Measurements from ENCODE around the gene ROMO1. TPM values are rescaled to one million over a fixed set of nuclear protein-coding genes. Genes with fewer than 3 reads are reported as not detected.

ROMO1 gene
- total and polyA plus RNA-seq, 11 donors = 120 to 591 (median 177) TPM

GRCh38 chr20:35665949-35666288 is 33.3 kb upstream of the ROMO1 start:
- 96 to 99% (median 98%) methylated on average over 17 of the region's 17 CpGs for WGBS, 4 donors
- H3K36me3 ChIP-seq = peaks cover 0 to 33% (median 28%) of the 10 kb centered on the region in 9 donors
- no peaks in the 10 kb centered on the region for H3K27me3 ChIP-seq
- DNase-seq (no peak), ATAC-seq (no peak)
- no peak overlapping the region for H3K27ac ChIP-seq
- H3K4me3 ChIP-seq = no peak overlapping the region
- H3K9me3 ChIP-seq = no peaks in the 10 kb centered on the region
- no peak for TF ChIP-seq POLR2A (IDR thresholded peaks at IDR 0.05)
- TF ChIP-seq, protein P1, sequence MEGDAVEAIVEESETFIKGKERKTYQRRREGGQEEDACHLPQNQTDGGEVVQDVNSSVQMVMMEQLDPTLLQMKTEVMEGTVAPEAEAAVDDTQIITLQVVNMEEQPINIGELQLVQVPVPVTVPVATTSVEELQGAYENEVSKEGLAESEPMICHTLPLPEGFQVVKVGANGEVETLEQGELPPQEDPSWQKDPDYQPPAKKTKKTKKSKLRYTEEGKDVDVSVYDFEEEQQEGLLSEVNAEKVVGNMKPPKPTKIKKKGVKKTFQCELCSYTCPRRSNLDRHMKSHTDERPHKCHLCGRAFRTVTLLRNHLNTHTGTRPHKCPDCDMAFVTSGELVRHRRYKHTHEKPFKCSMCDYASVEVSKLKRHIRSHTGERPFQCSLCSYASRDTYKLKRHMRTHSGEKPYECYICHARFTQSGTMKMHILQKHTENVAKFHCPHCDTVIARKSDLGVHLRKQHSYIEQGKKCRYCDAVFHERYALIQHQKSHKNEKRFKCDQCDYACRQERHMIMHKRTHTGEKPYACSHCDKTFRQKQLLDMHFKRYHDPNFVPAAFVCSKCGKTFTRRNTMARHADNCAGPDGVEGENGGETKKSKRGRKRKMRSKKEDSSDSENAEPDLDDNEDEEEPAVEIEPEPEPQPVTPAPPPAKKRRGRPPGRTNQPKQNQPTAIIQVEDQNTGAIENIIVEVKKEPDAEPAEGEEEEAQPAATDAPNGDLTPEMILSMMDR (IDR thresholded peaks at IDR 0.05) = no peak
- H3K4me1 ChIP-seq = peaks cover 2 to 33% (median 26%) of the 10 kb centered on the region in 12 donors
- intact Hi-C loops (cut with DNase I) = loop anchor here in 4 of 10 donors (1.0 to 10.0 kb wide), 3 partner anchors 49 to 121 kb away; partner anchors contain the start of gene ERGIC3 (in 1 of the 4)

GRCh38 chr20:35669221-35669620 is 30.0 kb upstream of the ROMO1 start:
- H3K4me1 ChIP-seq = peaks cover 0 to under 1% (median 0%) of the 10 kb centered on the region in 12 donors
- TF ChIP-seq POLR2A (IDR thresholded peaks at IDR 0.05) = no peak
- TF ChIP-seq, protein P1 (IDR thresholded peaks at IDR 0.05) = no peak
- peaks cover 0 to 66% (median 61%) of the 10 kb centered on the region in 9 donors for H3K36me3 ChIP-seq
- 92 to 98% (median 94%) methylated on average over 5 of the region's 5 CpGs for WGBS, 4 donors
- DNase-seq (no peak), ATAC-seq (no peak)
- H3K4me3 ChIP-seq = no peak overlapping the region
- intact Hi-C loops (cut with DNase I) = loop anchor here in 1 of 10 donors (10.0 kb wide), 1 partner anchor 124 kb away; the partner anchor contains the start of gene ERGIC3
- H3K9me3 ChIP-seq = no peaks in the 10 kb centered on the region
- no peak overlapping the region for H3K27ac ChIP-seq
- no peaks in the 10 kb centered on the region for H3K27me3 ChIP-seq

DNA sequence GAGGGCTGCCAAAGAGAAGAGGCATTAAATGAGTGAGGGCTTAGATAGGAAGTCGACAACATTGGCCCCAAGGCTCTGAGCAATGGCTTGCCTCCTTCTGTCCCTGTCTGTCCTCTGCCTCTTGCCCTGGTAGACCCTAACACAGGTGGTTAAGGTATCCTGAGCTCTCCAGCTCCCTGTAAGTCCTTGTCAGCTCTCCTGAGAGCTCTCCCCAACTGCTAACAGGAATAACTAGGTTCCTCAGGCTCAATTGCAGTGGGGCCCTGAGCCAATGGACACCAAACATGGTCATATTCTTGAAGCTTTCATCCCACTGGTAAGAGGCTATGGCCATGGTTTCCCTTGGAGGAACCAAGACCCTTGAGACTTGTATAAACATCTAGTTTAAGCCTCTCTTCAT is 29.5 kb upstream of the ROMO1 start:
- Histone ChIP-seq H3K4me1 (no peaks in the 10 kb centered on the region), H3K4me3 (no peak overlapping the region), H3K9me3 (no peaks in the 10 kb centered on the region), H3K27ac (no peak overlapping the region), H3K36me3 (peaks cover 0 to 71% (median 66%) of the 10 kb centered on the region in 9 donors), H3K27me3 (no peaks in the 10 kb centered on the region)
- ATAC-seq = no peak
- DNase-seq = no peak
- 73 to 89% (median 82%) methylated on average over 1 of the region's 1 CpG for WGBS, 4 donors
- intact Hi-C loops (cut with DNase I) = loop anchor here in 2 of 10 donors (10.0 kb wide), 2 partner anchors 125 to 205 kb away; partner anchors contain the start of gene ERGIC3 (in 1 of the 2)
- TF ChIP-seq, protein P1 (IDR thresholded peaks at IDR 0.05) = no peak
- TF ChIP-seq POLR2A (IDR thresholded peaks at IDR 0.05) = no peak

DNA sequence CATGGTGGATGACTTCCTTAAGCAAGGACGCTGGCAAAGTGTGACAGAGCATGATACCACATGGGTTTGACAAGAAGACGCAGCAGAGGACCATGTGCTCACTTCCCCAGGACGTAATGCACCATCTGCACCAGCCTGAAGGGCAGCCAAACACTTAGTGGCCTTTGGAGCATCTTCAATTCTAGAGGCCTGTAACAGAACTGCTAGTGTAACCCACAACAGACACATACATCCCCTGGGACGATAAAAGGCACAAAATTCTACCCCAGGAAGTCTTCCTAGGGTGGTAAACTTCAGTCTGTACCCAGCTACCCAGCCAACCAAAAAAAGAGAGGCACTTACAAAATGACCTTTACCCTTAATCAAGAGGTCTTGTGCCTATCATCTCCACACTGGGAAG is 25.3 kb upstream of the ROMO1 start:
- Histone ChIP-seq H3K27ac (no peak overlapping the region), H3K27me3 (no peaks in the 10 kb centered on the region), H3K36me3 (peaks cover 0 to 98% (median 81%) of the 10 kb centered on the region in 9 donors), H3K9me3 (no peaks in the 10 kb centered on the region), H3K4me3 (no peak overlapping the region), H3K4me1 (no peaks in the 10 kb centered on the region)
- TF ChIP-seq POLR2A (IDR thresholded peaks at IDR 0.05) = no peak
- TF ChIP-seq, protein P1 (IDR thresholded peaks at IDR 0.05) = no peak
- ATAC-seq (no peak), DNase-seq (no peak)
- intact Hi-C loops (cut with DNase I) = loop anchor here in 1 of 10 donors (10.0 kb wide), 1 partner anchor 209 kb away; no protein-coding TSS in a partner anchor
- 86 to 95% (median 89%) methylated on average over 4 of the region's 4 CpGs for WGBS, 4 donors
